Ishikawa (cell line): ENCODE data around the gene HS6ST1.

Source experiments
- TAF1 ChIP-seq: IDR thresholded peaks from 2 replicates; pipeline ENCODE4 v1.6.1; 2012; ENCODE audit warnings: low read depth, mild to moderate bottlenecking
- ZBTB7A ChIP-seq: IDR thresholded peaks from 2 replicates; pipeline ENCODE4 v1.6.1; 2012; ENCODE audit warnings: low read depth

GRCh38 chr2:128227862-128228261 lies 90.8 kb downstream of the HS6ST1 start:
- TF ChIP-seq TAF1 (no peak), ZBTB7A (no peak)
